NCI-H82 treated with DMSO at 0.1 percent for 48 hours (cell line): ENCODE measurements around the gene CAPN14.

Experiments
- DNase-seq: peaks from one replicate; lab custom pipeline; 2025; ENCODE audit not compliant: unreplicated experiment; lab: John Stamatoyannopoulos, UW

The CAPN14 gene

DNA sequence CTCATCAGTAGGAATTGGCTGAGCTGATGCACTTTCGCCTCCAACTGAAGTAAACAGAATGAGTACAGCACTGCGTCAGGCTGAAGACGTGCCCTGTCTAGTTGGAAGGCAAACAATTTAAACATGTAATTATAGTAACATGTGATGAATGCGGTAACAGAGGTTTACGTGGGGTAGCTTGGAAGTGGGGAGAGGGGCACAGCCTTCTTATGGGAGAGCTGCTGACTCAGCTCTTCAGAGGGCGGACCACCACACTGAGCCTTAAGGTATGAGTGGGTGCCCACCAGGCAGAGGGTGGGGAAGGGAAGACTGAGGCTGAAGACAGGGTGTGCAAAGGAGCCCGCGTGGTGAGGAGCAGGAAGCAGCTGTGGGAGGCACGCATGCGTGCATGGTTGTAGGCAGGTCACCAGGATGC, 10.4 kb upstream of the CAPN14 start:
- DNase-seq: no peak

DNA sequence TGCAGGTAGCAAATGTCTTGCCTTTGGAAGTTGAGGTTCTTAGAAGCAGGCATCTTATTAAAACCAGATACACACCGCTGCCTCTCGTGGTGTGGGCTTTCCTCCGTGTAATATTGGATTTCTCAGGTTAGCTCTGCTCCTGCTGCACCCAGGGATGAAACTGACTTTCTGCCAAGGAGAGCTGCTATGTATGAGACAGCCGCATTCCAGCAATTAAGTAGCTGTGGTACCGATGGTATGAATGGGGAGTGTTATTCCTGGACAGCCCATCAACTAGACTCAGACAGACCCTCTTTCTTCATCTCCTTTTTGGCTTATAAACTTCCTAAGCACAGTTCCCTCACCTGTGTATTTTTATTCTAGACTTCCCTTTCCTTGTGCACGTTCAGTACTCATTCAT, 9.8 kb upstream of the CAPN14 start:
- no peak for DNase-seq

DNA sequence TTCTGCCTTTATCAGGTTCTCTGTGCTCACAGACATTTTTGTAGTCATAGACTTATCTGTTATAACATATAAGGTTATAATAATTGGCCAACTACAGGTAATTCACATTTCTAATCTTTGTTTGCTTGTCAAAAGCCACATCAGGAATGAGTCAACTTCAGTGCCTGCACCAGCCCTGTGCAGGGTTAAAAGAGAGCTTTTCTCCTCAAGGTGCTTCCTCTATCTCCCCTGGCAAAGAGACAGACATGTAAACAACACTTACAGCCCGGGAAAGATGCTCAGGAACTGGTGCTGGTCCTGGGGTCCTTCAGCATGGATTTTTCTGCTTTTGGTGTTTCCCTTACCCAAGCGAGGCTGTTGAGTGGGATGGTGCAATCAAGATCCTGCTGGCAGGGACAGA, 9.0 kb upstream of the CAPN14 start:
- DNase-seq: no peak

DNA sequence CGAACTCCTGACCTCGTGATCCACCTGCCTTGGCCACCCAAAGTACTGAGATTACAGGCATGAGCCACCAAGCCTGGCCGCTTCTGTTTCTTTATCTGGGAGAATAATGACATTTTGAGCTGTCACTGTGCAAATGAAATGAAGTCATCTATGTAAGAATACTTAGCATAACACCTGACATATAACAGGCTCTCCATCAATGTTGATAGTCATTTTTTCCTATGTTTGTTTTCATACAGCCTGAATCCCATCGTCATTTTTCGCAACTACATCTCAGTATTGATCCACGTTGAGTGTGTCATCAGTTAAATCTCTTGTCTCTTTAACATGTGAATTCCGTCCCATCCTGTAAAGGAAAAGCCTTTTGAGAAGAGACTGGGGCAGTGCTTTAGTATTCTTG, 6.4 kb upstream of the CAPN14 start:
- DNase-seq: no peak

DNA sequence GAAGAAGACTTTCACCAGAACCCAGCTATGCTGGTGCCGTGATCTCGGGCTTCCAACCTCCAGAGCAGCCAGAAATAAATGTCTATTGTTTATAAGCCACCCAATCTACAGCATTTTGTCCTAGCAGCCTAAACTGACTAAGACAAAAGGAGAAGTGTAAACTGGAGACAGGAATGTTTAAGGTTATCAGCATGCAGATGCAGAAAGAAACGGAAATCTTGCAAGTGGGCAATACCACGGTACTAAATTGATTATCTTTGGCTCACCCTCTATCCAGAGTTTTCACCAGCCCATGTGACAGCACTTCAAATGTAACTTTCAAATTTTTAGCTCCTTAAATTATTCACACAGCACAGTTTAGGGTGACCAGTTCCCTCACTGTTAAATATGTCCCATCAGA, 5.7 kb upstream of the CAPN14 start:
- no peak for DNase-seq

DNA sequence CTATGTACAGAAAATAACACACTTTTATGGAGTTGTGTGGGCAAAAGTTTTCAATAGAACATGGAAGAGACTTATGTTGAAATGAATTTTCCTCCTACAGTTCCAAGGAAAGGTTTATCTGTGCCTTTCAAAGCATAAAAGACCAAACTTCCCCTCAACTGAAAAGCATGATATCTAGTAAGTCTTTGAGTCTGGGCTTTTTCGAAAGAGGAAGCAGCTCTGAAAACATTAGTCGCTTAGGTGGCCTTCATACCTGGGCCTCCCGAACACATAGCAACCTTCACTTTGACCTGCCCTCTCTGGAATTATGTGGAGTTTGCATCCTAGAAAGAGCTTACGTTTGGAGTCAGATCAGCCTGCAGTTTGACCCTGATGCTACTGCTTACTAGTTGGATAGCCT, 4.8 kb upstream of the CAPN14 start:
- no peak for DNase-seq

DNA sequence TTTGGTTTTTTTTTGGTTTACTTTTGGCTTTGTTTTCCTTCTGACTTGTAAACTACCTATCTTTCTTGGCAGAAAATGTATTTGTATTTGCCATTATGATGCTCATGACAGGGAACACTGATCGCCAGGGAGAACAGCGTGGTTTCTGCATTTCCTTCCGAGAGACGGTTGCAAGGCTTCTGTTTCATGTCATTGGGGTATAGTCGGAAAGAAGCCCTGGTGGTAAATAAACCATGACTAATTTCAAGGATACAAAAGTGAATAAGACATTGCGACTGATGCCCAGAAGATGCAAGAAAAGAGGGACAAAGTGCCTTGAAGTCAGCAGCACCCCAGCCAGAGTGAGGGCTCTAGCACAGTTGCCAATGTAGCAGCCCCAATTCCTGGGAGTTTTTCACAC, 4.2 kb upstream of the CAPN14 start:
- no peak for DNase-seq

DNA sequence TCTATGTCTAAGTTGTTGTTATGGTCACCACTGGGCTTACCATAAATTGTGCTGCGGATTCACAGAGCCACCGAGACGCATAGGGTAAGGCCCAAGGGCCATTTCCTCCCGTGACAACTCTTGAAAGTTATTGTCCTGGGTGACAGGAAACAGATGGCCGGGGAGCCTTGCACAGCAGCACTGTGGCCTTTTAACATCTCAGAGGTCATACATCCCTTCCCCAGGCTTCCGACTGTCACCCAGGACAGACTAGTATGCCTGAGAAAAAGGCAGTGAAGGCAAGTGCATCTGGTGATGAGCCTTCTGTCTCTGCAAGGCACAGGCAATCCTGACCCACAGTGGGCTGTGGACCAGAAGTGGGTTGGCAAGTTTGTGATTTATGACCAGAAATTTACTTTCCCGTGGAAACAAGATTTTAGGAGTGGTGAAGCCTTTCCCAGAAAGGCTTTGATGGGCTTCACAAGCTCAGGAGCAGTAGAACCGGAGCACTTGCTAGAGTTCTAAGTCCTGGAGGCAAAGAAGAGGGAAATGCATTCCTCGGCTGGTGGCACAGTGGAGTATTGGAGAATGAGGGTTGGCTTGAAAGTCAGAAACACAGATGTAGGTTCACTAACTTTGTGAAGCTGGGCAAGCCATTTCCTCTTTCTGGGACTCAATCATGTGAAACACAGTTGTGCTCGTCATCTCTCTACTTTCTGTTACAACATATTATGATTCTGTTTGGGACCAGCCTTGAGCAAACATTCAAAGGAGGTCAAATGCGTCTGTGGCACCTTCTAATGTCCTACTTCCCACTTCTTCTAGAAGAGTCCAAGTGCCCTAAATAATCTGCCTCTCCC, 2.0 kb upstream of the CAPN14 start:
- no peak for DNase-seq

DNA sequence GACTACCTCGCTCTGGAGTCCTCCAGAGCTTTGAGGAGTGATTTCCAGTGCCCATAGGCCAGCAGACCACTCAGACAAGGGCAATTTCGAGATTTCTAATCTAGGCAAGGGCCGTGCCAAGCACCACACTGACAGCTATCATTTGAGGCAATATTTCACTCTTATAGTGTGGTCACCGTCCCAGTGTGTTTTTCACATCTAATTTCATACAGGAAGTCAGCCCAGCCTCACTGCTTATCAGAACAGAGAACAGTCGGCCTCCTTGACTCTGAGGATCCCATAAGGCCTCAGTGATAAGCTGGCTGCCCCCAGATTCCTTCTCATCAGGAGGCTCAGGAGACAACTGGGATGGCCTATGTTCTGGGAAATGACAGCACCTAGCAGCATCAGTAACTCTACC, 581 bp downstream of the CAPN14 start:
- no peak for DNase-seq

DNA sequence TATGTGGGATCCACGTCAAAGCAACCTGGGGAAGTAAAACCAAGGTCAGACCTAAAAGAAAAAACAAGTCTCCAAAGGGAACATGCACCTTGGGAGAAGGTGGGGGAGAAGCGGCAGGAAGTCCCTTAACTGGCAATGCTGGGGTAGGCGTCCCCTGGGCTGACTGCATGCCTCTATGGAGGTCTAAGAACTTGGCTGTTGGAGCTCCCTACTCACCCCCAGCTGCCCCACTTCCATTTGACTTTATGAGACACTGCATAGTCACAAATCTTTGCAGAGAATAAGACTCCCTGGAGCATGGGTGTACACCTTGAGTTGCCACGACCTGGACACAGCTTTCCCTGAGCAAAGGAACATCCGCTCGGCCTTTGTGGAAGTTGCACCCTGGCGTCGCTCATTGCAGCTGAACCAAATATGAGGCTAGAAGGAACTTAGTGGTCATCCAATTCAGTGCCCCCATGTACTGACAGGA, 2.8 kb downstream of the CAPN14 start:
- no peak for DNase-seq

DNA sequence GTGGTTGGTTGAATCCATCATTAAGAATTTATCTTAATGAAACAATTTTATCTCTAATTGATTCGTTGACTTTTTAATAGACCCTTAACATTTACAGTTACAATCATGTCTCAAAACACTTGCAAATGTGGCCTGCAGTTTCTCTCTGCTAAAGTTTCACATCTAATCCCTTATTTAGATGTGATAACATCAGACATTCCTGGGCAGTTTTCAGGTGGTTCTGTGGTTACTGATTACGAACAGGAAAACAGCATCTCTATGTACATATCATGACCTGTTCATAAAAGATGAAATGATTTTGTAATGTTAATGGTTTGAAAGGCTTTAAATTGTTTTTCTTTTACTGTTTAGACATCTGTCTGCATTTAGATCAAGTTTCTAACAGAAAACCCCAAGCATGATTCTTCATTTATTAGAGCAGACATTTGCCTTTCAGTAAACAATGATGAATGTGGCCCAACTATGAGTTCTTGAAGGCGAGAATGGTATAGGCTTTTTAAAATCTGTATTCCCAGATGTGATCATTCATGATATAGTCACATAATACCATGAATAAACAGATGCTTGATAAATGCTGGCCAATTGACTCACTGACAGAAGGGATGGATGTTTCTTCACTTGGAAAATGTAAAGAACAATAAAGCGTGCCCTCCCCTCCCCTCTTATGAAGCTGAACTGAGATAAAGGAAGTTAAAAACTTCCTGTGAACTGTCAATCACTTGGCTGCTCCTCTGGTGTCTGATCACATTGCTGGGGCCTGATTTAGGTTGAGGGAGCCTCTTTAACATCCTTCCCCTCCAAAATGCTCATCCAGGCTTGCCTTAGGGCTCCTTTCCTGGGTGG, 3.5 kb downstream of the CAPN14 start:
- no peak for DNase-seq

DNA sequence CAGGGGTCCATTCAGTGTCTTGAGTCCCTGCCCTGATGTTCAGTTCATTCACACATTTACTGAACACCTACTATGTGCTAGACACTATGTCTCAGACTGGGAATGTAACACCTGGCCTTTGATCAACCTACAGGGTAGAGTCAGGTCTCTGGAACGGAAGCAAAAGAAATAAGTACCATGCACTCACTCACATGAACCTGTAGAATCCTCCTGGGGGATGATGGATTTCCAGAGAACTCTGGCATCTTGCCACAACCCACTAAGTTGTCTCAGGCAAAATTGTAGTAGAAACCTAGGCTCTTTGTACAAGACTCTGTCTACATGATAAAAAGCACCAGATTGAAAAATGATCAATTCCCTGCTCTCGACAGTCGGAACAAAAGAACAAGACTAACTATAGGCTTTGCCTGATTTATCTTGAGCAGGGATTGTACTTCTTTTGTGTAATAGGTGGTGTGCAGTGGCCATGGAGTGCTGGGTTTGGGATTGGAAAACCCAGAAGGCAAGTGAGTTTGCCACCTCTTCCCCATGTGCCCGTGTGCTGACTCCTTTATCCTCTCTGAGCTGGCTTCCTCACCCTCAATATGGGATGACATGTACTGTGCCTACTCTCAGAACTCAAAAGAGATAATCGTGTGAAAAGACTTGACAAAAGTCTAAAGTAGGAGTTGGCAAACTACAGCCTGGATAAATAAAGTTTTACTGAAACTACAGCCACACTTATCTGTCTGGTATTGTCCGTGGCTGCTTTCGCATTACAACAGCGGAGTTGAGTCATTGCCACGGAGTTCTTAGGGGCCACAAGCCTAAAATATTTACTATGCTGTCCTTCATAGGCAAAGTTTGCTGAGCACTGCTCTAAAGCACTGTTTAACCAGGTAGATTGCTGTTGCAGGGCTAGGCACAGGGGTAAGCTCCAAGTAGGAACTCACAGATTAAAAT, 4.4 kb downstream of the CAPN14 start:
- peak; percentile 2 for DNase-seq

DNA sequence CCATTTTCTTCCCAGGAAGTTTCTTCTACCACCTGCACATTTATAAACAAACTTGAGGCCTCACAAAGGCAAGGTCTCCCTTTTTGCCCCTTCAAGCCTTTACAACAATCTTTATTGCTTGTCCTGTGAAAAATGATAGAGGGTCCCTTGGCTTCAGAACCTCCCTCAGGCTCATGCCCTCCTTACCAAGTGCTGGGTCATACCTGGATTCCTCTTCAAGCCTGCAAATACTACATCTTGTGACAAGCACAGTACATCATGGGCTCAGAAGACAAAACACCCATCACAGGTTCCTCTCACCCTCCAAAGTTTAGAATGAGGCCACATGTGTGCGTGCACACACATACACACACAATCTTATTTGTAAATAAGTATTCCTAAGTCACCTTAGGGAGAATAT, 9.1 kb downstream of the CAPN14 start:
- no peak for DNase-seq

DNA sequence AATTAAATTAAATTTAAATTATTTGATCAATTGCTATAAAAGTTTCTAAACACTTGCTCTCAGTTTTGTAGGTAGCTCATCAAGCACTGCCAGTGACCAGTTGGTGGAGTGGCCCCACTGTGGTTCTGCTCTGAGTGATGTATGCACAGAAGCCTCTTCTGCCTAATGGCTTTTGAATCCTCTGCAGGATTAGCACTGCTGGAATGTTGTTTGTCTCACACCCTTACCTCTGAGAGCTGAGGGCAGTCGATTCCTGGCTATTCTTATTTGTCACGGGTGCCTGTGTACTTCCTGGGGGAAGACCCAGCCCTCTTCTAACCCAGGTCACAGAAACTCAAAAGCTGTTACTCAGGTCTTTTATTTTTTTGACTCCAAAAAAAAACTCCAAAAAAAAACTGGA, 9.5 kb downstream of the CAPN14 start:
- no peak for DNase-seq

DNA sequence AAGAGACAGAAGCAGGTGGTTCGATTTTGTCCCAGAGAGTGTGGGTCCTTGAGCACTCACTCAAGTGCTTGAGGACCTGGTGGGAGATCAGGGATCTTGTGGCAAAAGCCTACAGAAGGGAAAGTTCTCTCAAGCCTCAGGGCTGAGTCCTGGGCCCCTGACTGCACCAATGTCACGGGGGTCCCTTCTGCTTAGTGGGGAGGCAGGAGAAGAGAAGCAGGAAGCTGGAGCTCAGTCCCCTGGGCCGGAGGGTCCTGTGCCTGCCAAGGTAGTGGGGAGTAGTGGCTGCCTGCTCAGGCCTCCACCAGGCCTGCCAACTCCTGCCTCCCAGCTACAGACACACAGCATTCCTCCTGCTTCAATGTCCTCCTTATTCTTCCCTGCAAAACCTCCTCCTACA, 11.7 kb downstream of the CAPN14 start:
- no peak for DNase-seq

DNA sequence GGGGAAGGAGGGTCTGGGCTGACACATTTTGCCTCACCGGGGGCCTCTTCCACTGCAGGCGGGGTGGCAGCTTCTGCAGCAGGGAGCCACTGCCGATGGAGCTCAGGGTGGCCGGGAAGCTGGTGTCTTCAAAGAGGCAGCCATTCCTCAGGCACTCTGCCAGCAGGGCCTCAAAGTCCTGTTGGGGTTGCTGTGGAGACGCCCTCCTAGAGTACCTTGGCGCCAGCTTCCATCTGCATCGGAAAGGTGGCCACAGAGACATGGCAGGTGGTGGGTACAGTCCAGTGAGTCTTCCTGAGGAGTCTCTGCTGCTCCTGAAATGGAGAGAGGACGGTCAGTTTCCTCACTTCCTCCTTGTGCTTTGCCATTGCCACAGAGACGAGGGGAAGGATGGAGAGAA, 12.1 kb downstream of the CAPN14 start:
- no peak for DNase-seq

DNA sequence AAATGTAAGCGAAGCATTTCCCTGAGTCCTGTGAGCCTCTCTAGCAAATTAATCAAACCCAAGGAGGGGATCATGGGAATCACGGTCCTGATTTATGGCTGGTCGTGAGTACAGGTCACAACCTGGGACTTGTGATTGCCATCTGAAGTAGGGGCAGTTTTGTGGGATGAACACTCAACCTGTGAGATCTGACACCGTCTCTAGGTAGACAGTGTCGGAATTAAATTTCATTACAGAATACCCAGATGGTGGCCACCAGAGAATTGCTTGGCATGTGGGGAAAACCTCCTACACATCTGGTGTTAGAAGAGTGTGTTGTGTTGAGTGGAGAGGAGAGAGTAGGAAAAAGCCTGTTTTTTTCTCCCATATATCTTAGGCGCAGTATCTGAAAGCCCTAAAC, 12.5 kb downstream of the CAPN14 start:
- no peak for DNase-seq

DNA sequence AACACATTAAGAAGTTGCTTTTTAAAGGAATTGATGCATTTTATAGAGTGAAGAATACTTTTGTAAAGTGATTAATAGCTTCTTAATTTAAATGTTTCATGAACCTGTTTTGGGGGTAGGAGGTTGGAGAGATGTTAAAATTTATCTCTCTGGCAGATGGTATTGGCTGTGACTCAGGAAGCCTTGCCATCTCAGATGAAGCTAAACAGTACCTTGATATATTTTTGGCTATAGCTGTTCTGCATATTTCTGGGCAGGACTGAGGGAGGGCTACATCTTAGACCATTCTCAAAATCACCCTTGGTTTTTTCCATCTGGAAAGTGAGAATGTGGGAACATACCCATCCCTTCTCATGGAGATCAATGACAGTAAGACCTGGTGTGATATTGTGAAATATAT, 13.4 kb downstream of the CAPN14 start:
- DNase-seq: no peak

DNA sequence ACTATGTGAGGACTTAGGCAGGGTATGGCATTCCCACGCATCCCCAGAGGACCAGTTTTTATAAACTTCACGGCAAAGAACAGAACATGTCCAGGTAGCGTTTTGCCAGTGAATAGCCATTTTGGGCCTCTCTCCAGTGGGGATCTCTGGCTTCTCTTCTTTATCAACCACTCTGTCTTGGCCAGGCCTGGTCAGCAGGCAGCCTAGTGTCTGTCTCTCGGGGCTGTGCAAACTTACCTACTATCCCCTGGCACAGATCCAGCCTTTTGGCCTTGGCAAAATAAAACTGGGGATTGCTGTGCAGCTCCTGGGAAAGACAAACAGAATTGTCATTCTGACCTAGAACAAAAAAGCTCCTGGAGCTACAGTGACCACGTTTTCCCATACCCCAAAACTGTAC, 14.5 kb downstream of the CAPN14 start:
- no peak for DNase-seq

DNA sequence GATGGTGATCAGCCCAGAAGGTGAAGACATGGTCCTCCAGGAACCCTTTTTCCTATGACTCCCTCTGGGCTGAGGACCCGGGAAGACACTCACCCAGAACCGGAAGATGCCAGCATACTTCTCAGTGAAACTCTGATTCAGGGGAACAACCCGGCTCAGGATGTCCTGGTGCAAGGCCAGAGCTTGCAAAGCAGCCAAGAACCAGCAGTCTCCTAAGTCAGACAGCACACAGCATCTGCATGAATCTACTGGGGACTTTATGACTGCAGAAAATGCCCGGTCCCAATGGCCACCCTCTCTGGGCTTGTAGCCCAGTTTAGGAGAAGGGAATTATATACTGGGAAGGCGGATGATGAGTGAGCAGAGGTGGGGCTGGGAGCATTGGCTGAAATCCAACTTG, 15.3 kb downstream of the CAPN14 start:
- DNase-seq: no peak

DNA sequence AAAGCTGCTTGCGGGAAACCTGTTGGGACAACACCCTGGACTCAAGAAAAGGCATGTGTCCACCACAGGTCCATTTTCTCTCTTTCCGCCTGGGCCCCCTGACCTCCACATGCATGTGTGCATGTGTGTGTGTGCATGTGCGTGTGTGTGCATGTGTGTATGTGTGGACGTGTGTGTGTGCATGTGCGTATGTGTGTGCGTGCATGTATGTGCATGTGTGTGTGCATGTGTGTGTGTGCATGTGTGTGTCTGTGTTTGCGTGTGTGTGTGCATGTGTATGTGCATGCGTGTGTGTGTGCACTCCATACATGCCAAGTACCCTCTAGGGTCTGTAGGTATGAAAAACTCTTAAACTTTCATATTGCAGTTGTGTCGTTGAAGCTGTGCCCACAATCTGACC, 16.3 kb downstream of the CAPN14 start:
- no peak for DNase-seq
